ENCODE results near the gene SEZ6.

The SEZ6 gene

GRCh38 chr17:28946239-28946638 lies 59.6 kb downstream of the SEZ6 start:
- H3K27ac ChIP-seq, result peak overlapping the region; percentile 100
- no peak for TF ChIP-seq CTCF (conservative IDR thresholded peaks at IDR 0.05)

- TF ChIP-seq CTCF (conservative IDR thresholded peaks at IDR 0.05), result no peak
- H3K27ac ChIP-seq, result peak overlapping the region; percentile 100
Measured at GRCh38 chr17:28944862-28945741, 60.7 kb downstream of the SEZ6 start.

DNA sequence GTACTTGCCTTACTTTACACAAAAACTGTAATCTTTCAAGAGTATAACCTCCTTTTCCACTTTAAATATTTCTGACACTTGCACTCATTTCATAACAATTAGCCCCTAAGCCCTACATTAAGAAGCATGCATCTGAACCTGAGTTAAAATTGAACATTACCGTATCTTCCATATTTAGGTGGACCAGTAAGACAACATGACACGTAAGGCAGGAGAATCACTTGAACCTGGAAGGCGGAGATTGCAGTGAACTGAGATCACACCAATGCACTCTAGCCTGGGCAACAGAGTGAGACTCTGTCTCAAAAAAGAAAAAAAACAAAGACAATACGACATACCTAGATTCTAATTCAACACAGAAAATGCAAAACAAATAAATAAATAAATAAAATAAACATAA lies 61.5 kb downstream of the SEZ6 start:
- peak overlapping the region; percentile 100 for H3K27ac ChIP-seq
- no peak for TF ChIP-seq CTCF (conservative IDR thresholded peaks at IDR 0.05)

DNA sequence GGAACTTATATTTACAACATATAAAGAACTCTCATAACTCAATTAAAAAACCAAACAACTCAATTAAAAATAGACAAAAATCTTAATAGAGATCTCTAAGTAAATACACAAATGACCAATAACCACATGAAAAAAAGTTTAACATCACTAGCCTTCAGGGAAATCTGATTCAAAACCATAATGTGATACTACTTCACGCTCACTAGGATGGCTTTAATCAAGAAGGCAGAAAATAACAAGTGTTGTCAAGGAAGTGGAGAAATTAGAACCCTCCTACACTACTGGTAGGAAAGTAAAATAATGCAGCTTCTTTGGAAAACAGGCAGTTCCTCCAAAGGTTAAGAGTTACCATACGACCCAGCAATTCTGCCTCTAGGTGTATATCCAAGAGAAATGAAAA lies 62.9 kb downstream of the SEZ6 start:
- peak overlapping the region; percentile 100 for H3K27ac ChIP-seq
- TF ChIP-seq CTCF (conservative IDR thresholded peaks at IDR 0.05), result no peak

DNA sequence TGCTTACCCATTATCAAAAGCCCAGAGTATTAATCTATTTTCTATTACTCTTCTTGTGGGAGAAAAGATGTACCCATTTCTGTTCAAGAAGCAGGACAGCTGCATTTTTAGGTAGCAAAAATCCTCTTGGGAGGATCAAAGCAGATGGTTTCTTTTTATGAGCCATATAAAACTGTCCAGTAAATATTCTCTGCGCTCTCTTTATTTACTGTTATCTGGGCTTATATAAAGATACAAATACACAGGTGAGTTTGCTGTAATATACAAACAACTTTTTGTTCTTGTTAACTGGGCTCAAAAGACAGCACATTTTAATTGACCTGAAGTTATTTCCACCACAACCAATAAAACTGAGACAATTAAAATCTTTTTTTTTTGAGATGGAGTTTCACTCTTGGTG lies 64.6 kb downstream of the SEZ6 start:
- H3K27ac ChIP-seq, result peak overlapping the region; percentile 100
- no peak for TF ChIP-seq CTCF (conservative IDR thresholded peaks at IDR 0.05)

- TF ChIP-seq CTCF (conservative IDR thresholded peaks at IDR 0.05), result no peak
- H3K27ac ChIP-seq, result peak overlapping the region; percentile 100
Measured at GRCh38 chr17:28940675-28941074, 65.2 kb downstream of the SEZ6 start.

DNA sequence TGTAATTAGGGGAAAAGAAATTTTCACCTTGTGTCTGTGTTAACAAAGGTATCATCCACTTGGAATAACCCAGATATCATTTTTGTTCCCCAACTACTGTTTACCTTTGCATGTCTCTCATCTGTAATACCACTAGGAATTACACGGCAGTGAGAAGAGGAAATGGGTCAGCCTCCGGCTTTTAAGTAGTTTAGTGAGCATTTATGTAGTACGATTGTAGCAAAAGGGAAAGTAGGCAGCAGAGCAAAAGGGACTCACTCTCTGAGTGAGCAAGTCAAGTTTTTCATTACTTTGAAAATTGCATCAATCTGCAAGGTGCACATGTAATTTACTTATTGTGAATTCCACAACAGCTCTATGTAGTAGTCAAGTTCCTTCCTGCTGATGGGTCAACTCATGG lies 65.7 kb downstream of the SEZ6 start:
- TF ChIP-seq CTCF (conservative IDR thresholded peaks at IDR 0.05), result no peak
- peak overlapping the region; percentile 100 for H3K27ac ChIP-seq
